GM18951 (cell line): ENCODE results near the gene GSG1.

Experiments used
- POLR2A ChIP-seq: IDR thresholded peaks from 4 replicates; pipeline ENCODE4 v1.6.1; 2011; ENCODE audit warnings: mild to moderate bottlenecking; ENCODE audit not compliant: insufficient read length, insufficient read depth; ENCODE audit errors: extremely low read depth
- in situ Hi-C: fragments of 300-500 bp; cut with MboI; formaldehyde crosslinking; loops from one replicate; pipeline ENCODE4 v1.12.0; 2022; ENCODE audit warnings: low sequenced_read_pairs, mixed read lengths, inconsistent platforms; ENCODE audit not compliant: unreplicated experiment

Gene GSG1

DNA sequence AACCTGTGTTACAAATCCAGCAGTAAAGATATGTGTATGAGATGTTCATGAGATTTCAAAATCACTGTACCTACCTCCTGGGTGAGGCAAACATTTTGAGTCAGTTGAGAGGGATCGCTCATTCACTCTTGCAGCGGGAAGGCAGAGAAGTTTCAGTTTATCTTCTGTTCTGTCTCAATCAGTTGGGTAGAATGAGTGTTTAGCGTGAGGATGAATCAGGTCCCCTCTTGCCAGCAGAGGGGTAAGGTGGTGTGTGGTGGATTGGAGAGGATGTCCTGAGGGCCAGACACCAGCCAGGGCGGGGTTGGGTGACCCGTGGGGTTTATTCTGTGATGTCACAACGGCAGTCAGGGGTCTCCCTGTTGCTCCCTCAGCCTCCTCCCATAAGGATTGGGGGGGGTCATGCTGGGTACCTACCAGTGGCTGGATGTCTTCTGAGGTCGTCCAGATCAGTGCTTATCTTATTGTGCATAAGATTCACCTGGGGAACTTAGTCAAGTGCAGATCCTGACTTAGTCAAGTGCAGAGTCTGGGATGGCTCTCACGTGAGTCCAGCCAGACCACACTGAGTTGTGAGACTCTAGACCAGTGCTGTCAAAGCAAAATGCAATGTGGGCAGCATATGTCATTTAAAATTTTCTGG lies at the start of gene GSG1:
TSS of gene GSG1 (minus strand) at position 277 of the 643 bp plus-strand sequence. CDS start at position 122, 155 bp downstream.
- in situ Hi-C loops, result no loop called here
- no peak for TF ChIP-seq POLR2A

DNA sequence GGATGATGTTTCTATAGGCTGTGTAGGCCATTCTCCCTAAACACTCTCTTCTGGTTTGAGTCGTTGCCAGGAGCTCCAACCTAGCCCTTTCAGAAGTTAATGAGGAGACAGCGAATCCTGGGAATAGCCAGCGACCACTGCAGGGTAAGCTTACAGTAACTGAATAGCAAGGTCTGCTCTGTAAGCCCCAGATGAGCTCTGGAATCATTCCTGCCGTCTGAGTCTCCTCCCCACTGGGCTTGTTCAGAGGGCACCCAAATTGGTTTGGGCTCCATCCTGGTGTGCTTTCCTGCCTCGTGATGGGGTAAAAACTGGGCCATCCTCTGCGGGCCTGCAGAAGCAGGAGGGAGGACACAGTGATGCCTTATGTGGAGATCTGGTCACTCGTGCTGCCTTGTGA lies 49.7 kb upstream of the GSG1 start:
- in situ Hi-C loops, result no loop called here
- no peak for TF ChIP-seq POLR2A

DNA sequence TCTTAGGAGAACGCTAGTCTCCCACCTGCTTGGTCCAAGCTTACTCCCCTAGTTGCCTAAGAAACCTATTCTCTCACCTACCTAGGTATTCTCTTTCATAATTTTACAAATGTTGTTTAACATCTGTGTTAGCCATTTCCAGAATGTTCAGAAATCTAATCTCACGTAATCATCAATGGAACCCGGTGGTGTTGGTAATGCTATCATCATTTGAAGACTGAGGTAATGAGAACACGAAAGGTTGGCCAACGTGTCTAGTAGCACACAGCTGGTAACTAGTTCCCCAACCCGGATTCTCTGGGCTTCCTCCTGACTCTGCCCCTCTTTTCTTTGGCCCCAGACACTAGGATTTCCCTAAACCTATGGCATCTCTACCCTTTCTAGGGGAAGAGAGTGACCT lies 49.3 kb upstream of the GSG1 start:
- in situ Hi-C loops, result no loop called here
- TF ChIP-seq POLR2A, result no peak

- in situ Hi-C loops, result no loop called here
- TF ChIP-seq POLR2A, result no peak
Measured at GRCh38 chr12:13152281-13152680, 48.8 kb upstream of the GSG1 start.

DNA sequence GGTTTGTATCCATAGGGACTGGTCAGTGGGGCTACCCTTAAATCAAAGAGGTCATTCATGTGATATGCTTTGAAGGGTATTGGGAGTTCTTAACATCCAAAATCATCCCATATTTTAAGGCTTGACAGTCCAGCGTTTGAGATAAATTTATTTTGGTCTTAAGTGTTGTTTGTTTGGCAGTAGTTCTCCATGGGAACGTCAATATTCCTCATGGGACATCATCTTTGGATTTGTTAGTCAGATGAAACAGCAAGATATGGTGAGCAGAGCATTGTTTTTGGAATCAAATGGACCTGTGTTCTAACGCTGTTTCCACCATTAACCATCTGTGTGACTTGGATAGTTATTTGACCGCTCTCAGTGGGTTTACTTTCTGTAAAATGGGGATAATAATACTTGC lies 45.9 kb upstream of the GSG1 start:
- TF ChIP-seq POLR2A, result no peak
- in situ Hi-C loops, result no loop called here

GRCh38 chr12:13148485-13148847 lies 45.0 kb upstream of the GSG1 start:
- no peak for TF ChIP-seq POLR2A
- in situ Hi-C loops, result no loop called here

- no peak for TF ChIP-seq POLR2A
- in situ Hi-C loops, result no loop called here
Measured at GRCh38 chr12:13147688-13148484, 44.4 kb upstream of the GSG1 start.

- in situ Hi-C loops, result no loop called here
- TF ChIP-seq POLR2A, result no peak
Measured at GRCh38 chr12:13146336-13146938, 43.0 kb upstream of the GSG1 start.

GRCh38 chr12:13144266-13144828 lies 40.9 kb upstream of the GSG1 start:
- in situ Hi-C loops, result no loop called here
- no peak for TF ChIP-seq POLR2A

- no peak for TF ChIP-seq POLR2A
- in situ Hi-C loops, result no loop called here
Measured at GRCh38 chr12:13142747-13143146, 39.3 kb upstream of the GSG1 start.

DNA sequence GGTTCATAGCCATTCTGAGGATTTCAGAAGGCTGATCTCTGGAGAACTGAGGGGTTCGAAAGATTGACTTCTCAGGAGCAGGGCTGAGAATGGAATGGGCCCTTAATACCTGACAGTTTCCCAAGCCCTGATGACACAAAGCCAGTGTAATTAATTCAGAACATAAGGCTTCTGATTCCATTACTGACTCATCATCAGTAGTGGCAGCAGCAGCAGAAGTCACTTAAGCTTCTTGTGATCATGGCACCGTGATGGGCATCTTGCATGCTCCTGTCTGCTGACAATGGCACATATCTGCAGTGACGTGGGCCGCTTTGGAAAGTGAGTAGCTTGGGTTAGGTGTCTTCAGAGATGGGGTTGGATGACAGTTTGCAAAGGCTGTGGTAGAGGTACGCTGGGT lies 38.2 kb upstream of the GSG1 start:
- in situ Hi-C loops, result no loop called here
- no peak for TF ChIP-seq POLR2A

DNA sequence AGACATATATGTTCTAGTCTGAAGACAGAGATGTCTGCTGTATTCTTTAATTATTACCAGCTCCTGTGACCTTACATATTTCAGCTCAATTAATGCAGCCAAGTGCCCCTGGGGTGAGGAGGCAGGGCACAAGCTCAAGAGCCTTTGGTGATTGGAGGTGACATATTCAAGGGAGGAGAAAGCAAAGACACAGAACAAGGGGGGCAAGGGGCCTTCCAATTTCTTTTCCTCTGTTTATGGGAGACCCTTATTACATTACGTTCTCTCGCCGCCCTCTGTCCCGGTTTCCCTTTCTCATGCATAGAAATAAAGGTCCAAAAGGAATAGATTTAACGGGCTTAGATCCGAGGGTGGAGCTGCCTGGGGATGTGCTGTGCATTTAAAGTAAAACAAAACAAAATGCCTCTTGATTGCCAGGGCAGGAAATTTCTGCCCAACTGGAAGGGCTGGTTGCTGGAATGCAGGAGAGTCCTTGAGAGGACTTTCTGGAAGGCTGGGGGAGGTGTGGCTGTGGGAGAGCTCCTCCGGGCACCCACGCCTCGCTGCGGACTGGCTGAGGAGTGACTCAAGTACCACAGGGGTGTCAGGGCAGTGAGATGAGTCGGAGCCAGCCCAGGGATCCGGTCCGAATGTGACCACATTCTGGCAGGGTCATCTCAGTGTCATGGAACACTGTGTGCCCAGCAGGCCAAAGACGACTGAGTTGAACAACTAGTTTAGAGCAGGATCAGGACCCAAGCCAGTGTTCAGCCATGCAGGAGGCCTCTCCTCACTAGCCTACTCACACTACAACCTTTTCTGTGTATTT lies 32.1 kb upstream of the GSG1 start:
- in situ Hi-C loops, result no loop called here
- no peak for TF ChIP-seq POLR2A

DNA sequence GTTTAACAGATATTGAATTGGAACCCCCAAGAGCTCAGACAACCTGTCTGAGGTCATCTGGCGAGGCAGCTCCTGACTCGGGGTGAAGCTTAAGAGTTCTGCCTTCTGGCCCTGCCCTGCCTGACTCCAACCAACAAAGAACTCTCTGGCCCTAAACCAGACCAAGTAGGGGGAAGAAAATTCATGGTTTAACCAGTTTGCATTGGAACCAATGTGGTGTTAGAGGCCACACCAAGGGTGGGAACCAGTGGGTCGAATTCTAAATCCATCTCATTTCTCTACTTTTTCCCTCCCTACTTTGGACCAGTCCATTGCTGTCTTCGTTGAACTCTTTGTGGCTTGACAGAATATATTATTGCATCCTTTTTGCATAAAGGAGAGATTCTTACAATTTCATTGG lies 30.4 kb upstream of the GSG1 start:
- no peak for TF ChIP-seq POLR2A
- in situ Hi-C loops, result no loop called here
